ENCODE measurements around the gene VMP1.

- TF ChIP-seq ZNF366 (tag by site-specific recombination; conservative IDR thresholded peaks at IDR 0.05) (no peak), CTCF (tag by site-specific recombination; IDR thresholded peaks at IDR 0.05) (no peak), ZNF133 (tag by site-specific recombination; IDR thresholded peaks at IDR 0.05) (no peak)
These were observed 139.1 kb downstream of the VMP1 start for GRCh38 chr17:59846394-59847165.
